Measurements from ENCODE around the gene RNF34.

RNF34 gene

DNA sequence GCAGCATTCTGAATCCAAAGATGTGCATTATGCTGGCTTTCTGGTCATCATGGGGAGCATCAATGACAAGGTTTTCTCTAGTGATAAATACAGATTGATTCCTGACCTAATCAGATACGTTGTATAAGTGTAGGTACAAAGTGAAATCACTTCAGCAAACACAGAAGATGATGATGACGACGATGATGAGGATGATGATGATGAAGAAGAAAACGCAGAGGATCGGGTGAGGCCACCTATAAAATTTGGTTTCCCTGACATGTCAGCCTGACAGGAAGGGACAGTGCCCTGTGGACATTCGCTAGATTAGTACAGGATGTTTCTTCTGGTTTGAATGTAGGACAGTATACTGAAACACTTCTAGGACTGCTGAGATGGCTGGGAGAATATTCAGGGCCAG, 20.2 kb downstream of the RNF34 start:
- no peak overlapping the region for H3K4me3 ChIP-seq (ENCODE audit: control insufficient read depth, low read depth, low read length)

DNA sequence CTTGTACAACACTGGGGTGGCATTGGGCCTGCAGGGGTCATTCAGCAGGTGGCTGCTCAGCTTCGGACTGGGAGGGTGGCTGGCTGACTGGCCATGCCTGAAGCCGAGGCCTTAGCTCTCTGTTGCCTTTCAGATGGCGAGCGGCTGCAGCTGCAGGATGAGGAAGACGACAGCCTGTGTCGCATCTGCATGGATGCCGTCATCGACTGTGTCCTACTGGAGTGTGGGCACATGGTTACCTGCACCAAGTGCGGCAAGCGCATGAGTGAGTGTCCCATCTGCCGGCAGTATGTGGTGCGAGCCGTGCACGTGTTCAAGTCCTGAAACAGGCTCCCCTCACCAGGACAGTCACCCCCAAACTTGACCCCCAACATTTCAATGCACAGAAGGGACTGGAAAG, 23.3 kb downstream of the RNF34 start:
- TF ChIP-seq, protein P1, sequence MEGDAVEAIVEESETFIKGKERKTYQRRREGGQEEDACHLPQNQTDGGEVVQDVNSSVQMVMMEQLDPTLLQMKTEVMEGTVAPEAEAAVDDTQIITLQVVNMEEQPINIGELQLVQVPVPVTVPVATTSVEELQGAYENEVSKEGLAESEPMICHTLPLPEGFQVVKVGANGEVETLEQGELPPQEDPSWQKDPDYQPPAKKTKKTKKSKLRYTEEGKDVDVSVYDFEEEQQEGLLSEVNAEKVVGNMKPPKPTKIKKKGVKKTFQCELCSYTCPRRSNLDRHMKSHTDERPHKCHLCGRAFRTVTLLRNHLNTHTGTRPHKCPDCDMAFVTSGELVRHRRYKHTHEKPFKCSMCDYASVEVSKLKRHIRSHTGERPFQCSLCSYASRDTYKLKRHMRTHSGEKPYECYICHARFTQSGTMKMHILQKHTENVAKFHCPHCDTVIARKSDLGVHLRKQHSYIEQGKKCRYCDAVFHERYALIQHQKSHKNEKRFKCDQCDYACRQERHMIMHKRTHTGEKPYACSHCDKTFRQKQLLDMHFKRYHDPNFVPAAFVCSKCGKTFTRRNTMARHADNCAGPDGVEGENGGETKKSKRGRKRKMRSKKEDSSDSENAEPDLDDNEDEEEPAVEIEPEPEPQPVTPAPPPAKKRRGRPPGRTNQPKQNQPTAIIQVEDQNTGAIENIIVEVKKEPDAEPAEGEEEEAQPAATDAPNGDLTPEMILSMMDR (IDR thresholded peaks at IDR 0.05; ENCODE audit: control insufficient read depth, insufficient read depth, low read depth, low read length, missing control alignments), result no peak
- no peak for DNase-seq (ENCODE audit: low read depth)
- H3K4me3 ChIP-seq (ENCODE audit: control insufficient read depth, low read depth, low read length), result no peak overlapping the region

More for the DNA sequence above, 20.2 kb downstream of the RNF34 start:
- TF ChIP-seq, protein P1 (IDR thresholded peaks at IDR 0.05; ENCODE audit: control insufficient read depth, insufficient read depth, low read depth, low read length, missing control alignments), result no peak
- no peak for DNase-seq (ENCODE audit: low read depth)

DNA sequence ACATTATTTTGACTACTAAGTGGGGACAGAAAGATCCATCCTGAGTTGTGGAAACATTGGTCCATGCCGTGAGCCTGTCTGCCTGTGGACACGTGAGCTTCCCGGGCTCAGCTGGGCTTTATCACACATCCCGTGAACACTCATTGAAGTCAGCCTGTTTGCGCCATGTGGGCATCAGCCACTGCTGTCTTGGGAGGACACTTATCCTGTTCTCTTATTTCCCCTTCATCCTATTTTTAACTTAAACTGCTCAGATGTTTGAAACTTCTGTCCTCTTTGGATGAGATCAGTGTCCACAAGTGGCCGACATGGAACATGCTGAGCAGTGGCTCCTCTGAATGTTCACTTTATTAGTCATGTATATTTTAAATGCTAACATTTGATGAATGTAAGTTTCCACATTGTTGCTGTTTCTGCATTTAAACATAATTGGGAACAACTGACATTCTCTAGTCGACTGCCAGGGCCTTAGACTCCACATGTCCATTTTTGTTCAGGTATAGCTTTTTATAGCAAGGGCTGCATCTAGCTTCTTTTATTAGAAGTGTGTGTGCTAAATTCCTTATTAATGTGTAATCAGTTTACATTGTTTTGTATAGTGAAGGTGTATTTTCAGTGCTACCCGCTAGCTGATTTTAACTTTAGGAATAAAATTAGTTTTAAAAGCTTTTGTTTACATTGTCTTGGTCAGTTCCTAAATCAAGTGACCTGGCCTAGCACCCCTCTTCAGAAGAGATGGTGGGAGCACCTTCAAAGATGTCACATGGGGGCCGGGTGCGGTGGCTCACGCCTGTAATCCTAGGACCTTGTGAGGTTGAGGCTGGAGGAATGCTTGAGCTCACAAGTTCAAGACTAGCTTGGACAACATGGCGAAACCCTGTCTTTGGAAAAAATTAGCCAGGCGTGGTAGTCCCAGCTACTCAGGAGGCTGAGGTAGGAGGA, 24.0 kb downstream of the RNF34 start:
- no peak overlapping the region for H3K4me3 ChIP-seq (ENCODE audit: control insufficient read depth, low read depth, low read length)
- TF ChIP-seq, protein P1 (IDR thresholded peaks at IDR 0.05; ENCODE audit: control insufficient read depth, insufficient read depth, low read depth, low read length, missing control alignments), result no peak
- DNase-seq (ENCODE audit: low read depth), result no peak

DNA sequence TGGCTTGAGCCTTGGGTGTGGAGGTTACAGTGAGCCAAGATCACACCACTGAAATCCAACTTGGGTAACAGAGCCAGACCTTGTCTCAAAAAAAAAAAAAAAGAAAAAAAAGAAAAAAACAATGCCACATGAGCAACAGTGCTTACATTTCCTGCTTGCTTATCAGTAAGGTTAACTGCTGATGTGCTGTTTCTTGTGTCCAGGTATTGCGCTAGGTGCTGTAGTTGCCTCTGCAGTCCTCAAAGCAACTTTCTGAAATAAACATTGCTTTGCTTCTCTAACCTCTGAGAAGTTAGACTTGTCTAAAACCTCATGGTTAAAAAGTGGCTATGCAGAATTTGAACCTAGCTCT, 24.7 kb downstream of the RNF34 start:
- H3K4me3 ChIP-seq (ENCODE audit: control insufficient read depth, low read depth, low read length), result no peak overlapping the region
- no peak for DNase-seq (ENCODE audit: low read depth)
- TF ChIP-seq, protein P1 (IDR thresholded peaks at IDR 0.05; ENCODE audit: control insufficient read depth, insufficient read depth, low read depth, low read length, missing control alignments), result no peak

DNA sequence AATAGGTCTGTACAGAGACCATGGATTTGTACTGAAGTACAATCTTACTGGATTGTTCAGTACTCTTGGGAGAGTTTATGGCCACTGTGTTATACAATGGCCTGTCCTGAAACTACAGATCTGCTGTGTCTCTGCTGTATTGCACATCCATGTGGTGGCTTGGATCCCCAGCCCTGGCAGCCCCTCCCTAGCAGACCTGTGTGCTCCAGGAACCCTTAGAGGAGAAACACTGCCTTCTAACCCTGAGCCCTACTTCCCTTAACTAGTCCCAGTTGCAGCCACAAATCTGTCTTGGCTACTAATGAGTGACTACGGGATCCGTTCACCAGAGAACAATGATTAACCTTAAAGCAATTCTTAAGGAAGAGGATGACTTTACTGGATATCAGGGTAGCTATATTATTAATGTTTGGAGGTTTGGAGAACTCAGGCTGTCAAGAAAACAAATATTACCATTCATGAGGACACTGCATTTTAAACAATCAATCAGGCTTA, 27.7 kb downstream of the RNF34 start:
- no peak for DNase-seq (ENCODE audit: low read depth)
- TF ChIP-seq, protein P1 (IDR thresholded peaks at IDR 0.05; ENCODE audit: control insufficient read depth, insufficient read depth, low read depth, low read length, missing control alignments), result no peak
- H3K4me3 ChIP-seq (ENCODE audit: control insufficient read depth, low read depth, low read length), result no peak overlapping the region

DNA sequence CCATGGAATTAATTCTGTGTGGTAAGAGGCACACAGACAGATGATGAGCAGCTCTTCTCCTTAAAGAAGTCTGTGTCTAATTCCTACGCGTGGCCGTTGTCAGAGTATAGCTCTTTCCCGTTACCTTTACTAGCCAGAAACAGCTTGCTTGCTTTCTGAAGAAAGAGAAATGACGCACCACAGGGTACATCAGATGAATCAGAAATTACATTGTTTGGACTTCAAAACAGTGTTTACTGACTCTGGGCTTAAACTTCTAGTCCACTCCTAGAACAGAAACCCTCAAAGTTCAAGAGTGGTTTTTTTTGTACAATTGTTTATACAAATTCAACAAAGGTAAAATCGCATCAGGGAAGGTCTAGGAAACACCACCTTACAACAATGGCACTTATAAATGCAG, 29.0 kb downstream of the RNF34 start:
- no peak for DNase-seq (ENCODE audit: low read depth)
- TF ChIP-seq, protein P1 (IDR thresholded peaks at IDR 0.05; ENCODE audit: control insufficient read depth, insufficient read depth, low read depth, low read length, missing control alignments), result no peak
- no peak overlapping the region for H3K4me3 ChIP-seq (ENCODE audit: control insufficient read depth, low read depth, low read length)

Data from AG09309 (cell line).